Mammary epithelial cell (primary cell): ENCODE measurements around the gene KMT5B.

ENCODE experiments used
- EZH2 ChIP-seq: IDR thresholded peaks from 2 replicates; pipeline ENCODE4 v1.6.1; 2012; ENCODE audit warnings: low read length, inconsistent platforms, borderline replicate concordance
- TF ChIP-seq, protein P1 (sequence below), 2 donors: IDR thresholded peaks in 1 of 2; conservative IDR thresholded peaks in 1 of 2; 2 replicates each; pipeline ENCODE4 v1.5.1; 2011 to 2012; ENCODE audit warnings: inconsistent platforms in 2 of 2, low read length in 2 of 2, mild to moderate bottlenecking in 2 of 2, control low read depth in 1 of 2, low read depth in 1 of 2; ENCODE audit not compliant: insufficient read depth in 1 of 2; ENCODE audit errors: extremely low read depth in 1 of 2

DNA sequence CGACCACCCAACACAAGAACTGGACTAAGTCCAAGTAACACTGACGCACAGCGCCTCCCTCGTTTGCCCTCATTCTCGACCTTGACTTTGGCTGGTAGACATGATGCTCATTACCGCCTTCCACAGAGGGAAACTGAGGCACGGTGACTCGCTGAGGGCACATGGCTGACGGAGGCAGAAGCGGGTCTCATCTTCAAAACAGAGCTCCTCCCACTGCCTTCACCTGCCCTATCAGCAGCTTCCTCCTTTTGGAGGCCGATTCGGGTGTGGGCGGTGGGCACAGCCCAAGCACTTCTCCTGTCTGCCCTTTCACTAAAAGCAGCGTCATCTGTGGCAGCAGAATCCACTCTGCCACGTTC is 2.0 kb upstream of the KMT5B start:
- TF ChIP-seq, protein P1, sequence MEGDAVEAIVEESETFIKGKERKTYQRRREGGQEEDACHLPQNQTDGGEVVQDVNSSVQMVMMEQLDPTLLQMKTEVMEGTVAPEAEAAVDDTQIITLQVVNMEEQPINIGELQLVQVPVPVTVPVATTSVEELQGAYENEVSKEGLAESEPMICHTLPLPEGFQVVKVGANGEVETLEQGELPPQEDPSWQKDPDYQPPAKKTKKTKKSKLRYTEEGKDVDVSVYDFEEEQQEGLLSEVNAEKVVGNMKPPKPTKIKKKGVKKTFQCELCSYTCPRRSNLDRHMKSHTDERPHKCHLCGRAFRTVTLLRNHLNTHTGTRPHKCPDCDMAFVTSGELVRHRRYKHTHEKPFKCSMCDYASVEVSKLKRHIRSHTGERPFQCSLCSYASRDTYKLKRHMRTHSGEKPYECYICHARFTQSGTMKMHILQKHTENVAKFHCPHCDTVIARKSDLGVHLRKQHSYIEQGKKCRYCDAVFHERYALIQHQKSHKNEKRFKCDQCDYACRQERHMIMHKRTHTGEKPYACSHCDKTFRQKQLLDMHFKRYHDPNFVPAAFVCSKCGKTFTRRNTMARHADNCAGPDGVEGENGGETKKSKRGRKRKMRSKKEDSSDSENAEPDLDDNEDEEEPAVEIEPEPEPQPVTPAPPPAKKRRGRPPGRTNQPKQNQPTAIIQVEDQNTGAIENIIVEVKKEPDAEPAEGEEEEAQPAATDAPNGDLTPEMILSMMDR (conservative IDR thresholded peaks at IDR 0.05 in 1 of 2, IDR thresholded peaks at IDR 0.05 in 1 of 2; ENCODE audit: extremely low read depth in 1 of 2, insufficient read depth in 1 of 2, low read depth in 1 of 2, low read length in 2 of 2): no peak
- no peak for TF ChIP-seq EZH2
